GM12873 (cell line): ENCODE measurements around the gene KANK4.

Source experiments
- TF ChIP-seq, protein P1 (sequence below): IDR thresholded peaks from 2 replicates; pipeline ENCODE4 v1.5.1; 2012; ENCODE audit warnings: low read depth, mild to moderate bottlenecking, moderate library complexity, low read length, control low read depth; ENCODE audit not compliant: insufficient read depth; ENCODE audit errors: missing control alignments

KANK4 gene

GRCh38 chr1:62232871-62233278, 86.4 kb downstream of the KANK4 start:
- TF ChIP-seq, protein P1, sequence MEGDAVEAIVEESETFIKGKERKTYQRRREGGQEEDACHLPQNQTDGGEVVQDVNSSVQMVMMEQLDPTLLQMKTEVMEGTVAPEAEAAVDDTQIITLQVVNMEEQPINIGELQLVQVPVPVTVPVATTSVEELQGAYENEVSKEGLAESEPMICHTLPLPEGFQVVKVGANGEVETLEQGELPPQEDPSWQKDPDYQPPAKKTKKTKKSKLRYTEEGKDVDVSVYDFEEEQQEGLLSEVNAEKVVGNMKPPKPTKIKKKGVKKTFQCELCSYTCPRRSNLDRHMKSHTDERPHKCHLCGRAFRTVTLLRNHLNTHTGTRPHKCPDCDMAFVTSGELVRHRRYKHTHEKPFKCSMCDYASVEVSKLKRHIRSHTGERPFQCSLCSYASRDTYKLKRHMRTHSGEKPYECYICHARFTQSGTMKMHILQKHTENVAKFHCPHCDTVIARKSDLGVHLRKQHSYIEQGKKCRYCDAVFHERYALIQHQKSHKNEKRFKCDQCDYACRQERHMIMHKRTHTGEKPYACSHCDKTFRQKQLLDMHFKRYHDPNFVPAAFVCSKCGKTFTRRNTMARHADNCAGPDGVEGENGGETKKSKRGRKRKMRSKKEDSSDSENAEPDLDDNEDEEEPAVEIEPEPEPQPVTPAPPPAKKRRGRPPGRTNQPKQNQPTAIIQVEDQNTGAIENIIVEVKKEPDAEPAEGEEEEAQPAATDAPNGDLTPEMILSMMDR: no peak

GRCh38 chr1:62230718-62231117, 88.5 kb downstream of the KANK4 start:
- TF ChIP-seq, protein P1: no peak

DNA sequence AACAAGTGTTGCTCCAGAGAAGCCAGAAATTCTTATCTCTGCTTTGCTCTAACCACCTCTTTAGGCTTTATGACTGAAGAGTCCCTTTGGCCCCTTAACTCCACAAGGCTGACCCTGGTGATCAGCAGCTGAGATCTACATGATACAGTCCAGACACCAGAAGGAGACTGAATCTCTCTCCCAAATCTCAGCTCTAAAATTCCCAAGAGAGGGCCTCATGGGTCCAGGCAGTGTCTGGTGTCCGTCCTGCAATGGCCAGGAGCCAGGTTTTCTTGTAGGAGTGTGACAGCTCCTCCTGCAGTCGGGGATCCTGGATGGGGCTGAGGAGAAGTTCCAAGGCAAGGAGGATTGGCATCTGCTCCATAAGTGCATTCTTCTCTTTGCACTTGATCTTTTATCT, 89.3 kb downstream of the KANK4 start:
- TF ChIP-seq, protein P1: no peak

DNA sequence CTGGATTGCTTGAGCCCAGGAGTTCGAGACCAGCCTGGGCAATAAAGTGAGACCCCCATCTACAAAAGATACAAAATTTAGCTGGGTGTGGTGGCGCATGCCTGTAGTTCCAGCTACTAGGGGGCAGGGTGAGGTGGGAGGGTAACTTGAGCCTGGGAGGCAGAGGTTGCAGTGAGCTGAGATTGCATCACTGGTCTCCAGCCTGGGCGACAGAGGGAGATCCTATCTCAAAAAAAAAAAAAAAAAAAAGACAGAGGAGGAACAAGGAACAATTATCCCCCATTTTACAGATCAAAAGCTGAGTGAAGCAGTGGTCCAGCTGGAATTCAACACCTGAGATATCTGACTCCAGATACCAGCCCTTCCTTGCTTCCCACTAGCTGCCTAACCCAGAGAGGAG, 89.8 kb downstream of the KANK4 start:
- TF ChIP-seq, protein P1: no peak

- TF ChIP-seq, protein P1: no peak
Observed at GRCh38 chr1:62228883-62229187, 90.4 kb downstream of the KANK4 start.

GRCh38 chr1:62228136-62228882, 90.9 kb downstream of the KANK4 start:
- TF ChIP-seq, protein P1: no peak

- TF ChIP-seq, protein P1: no peak
Observed at GRCh38 chr1:62227496-62227895, 91.7 kb downstream of the KANK4 start.

GRCh38 chr1:62224182-62224581, 95.1 kb downstream of the KANK4 start:
- TF ChIP-seq, protein P1: no peak
